ENCODE measurements around the gene KLHL2. TPM values are rescaled to one million over a fixed set of nuclear protein-coding genes. Genes with fewer than 3 reads are reported as not detected.
"Not testable (repeated sequence)": the region's sequence is repeated elsewhere in the genome, so short reads cannot be mapped to it uniquely, and the experiment has no call there.

Gene KLHL2
- polyA plus RNA-seq (ENCODE audit: insufficient read length in 4 of 4), result 10 to 100 TPM; 18.4 to 25.5 (median 20.4) TPM

GRCh38 chr4:165207431-165208220 is at the start of gene KLHL2:
TSS of gene KLHL2 (plus strand) at chr4:165207561. CDS start at chr4:165207877, 316 bp downstream.
- peak in 2 of 4 donors; percentile 50 to 52 for DNase-seq (ENCODE audit: low read depth in 4 of 4, low spot score in 2 of 4)

- DNase-seq (ENCODE audit: low read depth in 4 of 4, low spot score in 2 of 4), result no peak
Observed at GRCh38 chr4:165158762-165159161, 48.6 kb upstream of the KLHL2 start.

- no peak for DNase-seq (ENCODE audit: low read depth in 4 of 4, low spot score in 2 of 4)
Observed at GRCh38 chr4:165164257-165164656, 43.1 kb upstream of the KLHL2 start.

- not testable (repeated sequence) for DNase-seq (ENCODE audit: low read depth in 4 of 4, low spot score in 2 of 4)
Observed at GRCh38 chr4:165166872-165167271, 40.5 kb upstream of the KLHL2 start.

GRCh38 chr4:165167650-165168049 is 39.7 kb upstream of the KLHL2 start:
- no peak for DNase-seq (ENCODE audit: low read depth in 4 of 4, low spot score in 2 of 4)

- DNase-seq (ENCODE audit: low read depth in 4 of 4, low spot score in 2 of 4), result no peak
Observed at GRCh38 chr4:165170819-165171218, 36.5 kb upstream of the KLHL2 start.

- DNase-seq (ENCODE audit: low read depth in 4 of 4, low spot score in 2 of 4), result not testable (repeated sequence)
Observed at GRCh38 chr4:165175470-165175869, 31.9 kb upstream of the KLHL2 start.

- DNase-seq (ENCODE audit: low read depth in 4 of 4, low spot score in 2 of 4), result no peak
Observed at GRCh38 chr4:165175879-165176278, 31.5 kb upstream of the KLHL2 start.

- DNase-seq (ENCODE audit: low read depth in 4 of 4, low spot score in 2 of 4), result no peak
Observed at GRCh38 chr4:165177725-165178666, 29.4 kb upstream of the KLHL2 start.

- DNase-seq (ENCODE audit: low read depth in 4 of 4, low spot score in 2 of 4), result no peak
Observed at GRCh38 chr4:165184220-165184619, 23.1 kb upstream of the KLHL2 start.

- not testable (repeated sequence) for DNase-seq (ENCODE audit: low read depth in 4 of 4, low spot score in 2 of 4)
Observed at GRCh38 chr4:165184998-165185397, 22.4 kb upstream of the KLHL2 start.

GRCh38 chr4:165185448-165185847 is 21.9 kb upstream of the KLHL2 start:
- no peak for DNase-seq (ENCODE audit: low read depth in 4 of 4, low spot score in 2 of 4)

- DNase-seq (ENCODE audit: low read depth in 4 of 4, low spot score in 2 of 4), result no peak
Observed at GRCh38 chr4:165190591-165191347, 16.6 kb upstream of the KLHL2 start.

GRCh38 chr4:165191348-165191656 is 16.1 kb upstream of the KLHL2 start:
- no peak for DNase-seq (ENCODE audit: low read depth in 4 of 4, low spot score in 2 of 4)

GRCh38 chr4:165191814-165192499 is 15.4 kb upstream of the KLHL2 start:
- DNase-seq (ENCODE audit: low read depth in 4 of 4, low spot score in 2 of 4), result no peak

- no peak for DNase-seq (ENCODE audit: low read depth in 4 of 4, low spot score in 2 of 4)
Observed at GRCh38 chr4:165192500-165192898, 14.9 kb upstream of the KLHL2 start.

GRCh38 chr4:165192956-165193355 is 14.4 kb upstream of the KLHL2 start:
- DNase-seq (ENCODE audit: low read depth in 4 of 4, low spot score in 2 of 4), result no peak

GRCh38 chr4:165194368-165194767 is 13.0 kb upstream of the KLHL2 start:
- DNase-seq (ENCODE audit: low read depth in 4 of 4, low spot score in 2 of 4), result no peak

- DNase-seq (ENCODE audit: low read depth in 4 of 4, low spot score in 2 of 4), result no peak
Observed at GRCh38 chr4:165198329-165198728, 9.0 kb upstream of the KLHL2 start.

GRCh38 chr4:165199286-165199685 is 8.1 kb upstream of the KLHL2 start:
- DNase-seq (ENCODE audit: low read depth in 4 of 4, low spot score in 2 of 4), result no peak
